ENCODE measurements around the gene IQCH.

- TF ChIP-seq EZH2phosphoT487 (IDR thresholded peaks at IDR 0.05; ENCODE audit: insufficient read depth, low read depth) = no peak
- no peak for TF ChIP-seq EZH2 (IDR thresholded peaks at IDR 0.05; ENCODE audit: insufficient read depth, poor library complexity, severe bottlenecking)
These were observed 49.1 kb downstream of the IQCH start for GRCh38 chr15:67303490-67304363.
